Right lung (tissue), 10 donors: ENCODE data around the gene FAM174A. TPM values are rescaled to one million over a fixed set of nuclear protein-coding genes. Genes with fewer than 3 reads are reported as not detected.

Experiments
- DNase-seq, 2 donors: peaks; one replicate each; pipeline ENCODE4 v3.0.0-alpha.2; 2013
- long read RNA-seq, 8 donors: transcript quantifications; one replicate each; lab custom pipeline, GENCODE V29; 2026
- polyA plus RNA-seq, 5 donors: library from polyadenylated mRNA; unstranded; fragments of 120-200 nt; gene quantifications; one replicate each; pipeline versions ENCODE4 v1.2.1 to v1.2.3, GENCODE V29; 2013; ENCODE audit warnings: inconsistent platforms in 1 of 5, low replicate concordance in 1 of 5; ENCODE audit not compliant: insufficient read length in 5 of 5, insufficient read depth in 1 of 5

Gene FAM174A
- polyA plus RNA-seq = 10 to 100 TPM; 23.1 to 27.5 (median 25.9) TPM
- long read RNA-seq, donor 1, transcript FAM174A-201 (3 exons, 1,356 nt) = major isoform, 19 of 19 reads
- long read RNA-seq, donor 1, partial matches to known transcripts = 0 of 19 reads
- long read RNA-seq, donor 1, other reads (novel, unspliced or antisense) = 0 of 19 reads
- long read RNA-seq, donor 2, transcript FAM174A-201 (3 exons, 1,356 nt) = major isoform, 10 of 10 reads
- long read RNA-seq, donor 2, partial matches to known transcripts = 0 of 10 reads
- long read RNA-seq, donor 2, other reads (novel, unspliced or antisense) = 0 of 10 reads
- long read RNA-seq, donor 3, transcript FAM174A-201 (3 exons, 1,356 nt) = major isoform, 19 of 19 reads
- long read RNA-seq, donor 3, partial matches to known transcripts = 0 of 19 reads
- long read RNA-seq, donor 3, other reads (novel, unspliced or antisense) = 0 of 19 reads
- long read RNA-seq, donor 4, transcript FAM174A-201 (3 exons, 1,356 nt) = major isoform, 8 of 8 reads
- long read RNA-seq, donor 4, partial matches to known transcripts = 0 of 8 reads
- long read RNA-seq, donor 4, other reads (novel, unspliced or antisense) = 0 of 8 reads
- long read RNA-seq, donor 5, transcript FAM174A-201 (3 exons, 1,356 nt) = major isoform, 24 of 24 reads
- long read RNA-seq, donor 5, partial matches to known transcripts = 0 of 24 reads
- long read RNA-seq, donor 5, other reads (novel, unspliced or antisense) = 0 of 24 reads
- long read RNA-seq, donor 6, transcript FAM174A-201 (3 exons, 1,356 nt) = major isoform, 19 of 19 reads
- long read RNA-seq, donor 6, partial matches to known transcripts = 0 of 19 reads
- long read RNA-seq, donor 6, other reads (novel, unspliced or antisense) = 0 of 19 reads
- long read RNA-seq, donor 7, transcript FAM174A-201 (3 exons, 1,356 nt) = major isoform, 10 of 10 reads
- long read RNA-seq, donor 7, partial matches to known transcripts = 0 of 10 reads
- long read RNA-seq, donor 7, other reads (novel, unspliced or antisense) = 0 of 10 reads
- long read RNA-seq, donor 8, transcript FAM174A-201 (3 exons, 1,356 nt) = major isoform, 8 of 8 reads
- long read RNA-seq, donor 8, partial matches to known transcripts = 0 of 8 reads
- long read RNA-seq, donor 8, other reads (novel, unspliced or antisense) = 0 of 8 reads

GRCh38 chr5:100535060-100536005 is at the start of gene FAM174A:
FAM174A (plus strand) TSS chr5:100535374; CDS start chr5:100535531, 157 bp downstream.
- DNase-seq = peak; percentile 98 to 99

- peak; percentile 26 to 37 for DNase-seq
Observed at GRCh38 chr5:100493996-100494395, 41.2 kb upstream of the FAM174A start.

GRCh38 chr5:100496296-100496695 is 38.9 kb upstream of the FAM174A start:
- no peak for DNase-seq

GRCh38 chr5:100502684-100503083 is 32.5 kb upstream of the FAM174A start:
- no peak for DNase-seq

- DNase-seq = no peak
Observed at GRCh38 chr5:100505984-100506670, 29.0 kb upstream of the FAM174A start.

GRCh38 chr5:100516285-100516684 is 18.9 kb upstream of the FAM174A start:
- DNase-seq = no peak

- no peak for DNase-seq
Observed at GRCh38 chr5:100517301-100517974, 17.7 kb upstream of the FAM174A start.

GRCh38 chr5:100518377-100518776 is 16.8 kb upstream of the FAM174A start:
- no peak for DNase-seq

GRCh38 chr5:100519075-100519474 is 16.1 kb upstream of the FAM174A start:
- no peak for DNase-seq

GRCh38 chr5:100520348-100520747 is 14.8 kb upstream of the FAM174A start:
- DNase-seq = no peak

GRCh38 chr5:100537946-100538345 is 2.8 kb downstream of the FAM174A start:
- no peak for DNase-seq

GRCh38 chr5:100539519-100539918 is 4.3 kb downstream of the FAM174A start:
- no peak for DNase-seq

- no peak for DNase-seq
Observed at GRCh38 chr5:100542086-100542485, 6.9 kb downstream of the FAM174A start.

GRCh38 chr5:100546001-100546400 is 10.8 kb downstream of the FAM174A start:
- DNase-seq = peak in 1 of 2 donors; percentile 17

- DNase-seq = no peak
Observed at GRCh38 chr5:100550531-100551051, 15.4 kb downstream of the FAM174A start.

GRCh38 chr5:100551183-100551582 is 16.0 kb downstream of the FAM174A start:
- no peak for DNase-seq

GRCh38 chr5:100553209-100553608 is 18.0 kb downstream of the FAM174A start:
- DNase-seq = no peak

- DNase-seq = no peak
Observed at GRCh38 chr5:100560860-100561259, 25.7 kb downstream of the FAM174A start.

- no peak for DNase-seq
Observed at GRCh38 chr5:100562821-100563220, 27.6 kb downstream of the FAM174A start.
